ENCODE data around the gene ANKRD40.

The ANKRD40 gene

GRCh38 chr17:50667259-50668024, 40.3 kb downstream of the ANKRD40 start:
- no peak for DNase-seq

- no peak for DNase-seq
These were observed 41.4 kb downstream of the ANKRD40 start for GRCh38 chr17:50666316-50666715.

GRCh38 chr17:50665838-50666237, 41.9 kb downstream of the ANKRD40 start:
- no peak for DNase-seq

- DNase-seq = peak; percentile 81
These were observed 42.8 kb downstream of the ANKRD40 start for GRCh38 chr17:50664788-50665458.

GRCh38 chr17:50663812-50664374, 43.8 kb downstream of the ANKRD40 start:
- DNase-seq = no peak

GRCh38 chr17:50662632-50663225, 45.0 kb downstream of the ANKRD40 start:
- DNase-seq = no peak

GRCh38 chr17:50661795-50662391, 45.8 kb downstream of the ANKRD40 start:
- DNase-seq = peak; percentile 84

GRCh38 chr17:50661348-50661747, 46.4 kb downstream of the ANKRD40 start:
- no peak for DNase-seq

GRCh38 chr17:50660887-50661345, 46.8 kb downstream of the ANKRD40 start:
- DNase-seq = no peak

GRCh38 chr17:50660042-50660886, 47.5 kb downstream of the ANKRD40 start:
- peak; percentile 41 for DNase-seq

- no peak for DNase-seq
These were observed 48.5 kb downstream of the ANKRD40 start for GRCh38 chr17:50659179-50659578.

GRCh38 chr17:50658616-50659015, 49.1 kb downstream of the ANKRD40 start:
- no peak for DNase-seq

GRCh38 chr17:50657627-50658026, 50.1 kb downstream of the ANKRD40 start:
- no peak for DNase-seq

- DNase-seq = no peak
These were observed 50.7 kb downstream of the ANKRD40 start for GRCh38 chr17:50657054-50657453.

GRCh38 chr17:50656509-50656908, 51.2 kb downstream of the ANKRD40 start:
- no peak for DNase-seq

GRCh38 chr17:50653738-50654137, 54.0 kb downstream of the ANKRD40 start:
- DNase-seq = no peak

- no peak for DNase-seq
These were observed 56.1 kb downstream of the ANKRD40 start for GRCh38 chr17:50651661-50652060.

- DNase-seq = no peak
These were observed 58.4 kb downstream of the ANKRD40 start for GRCh38 chr17:50649042-50649908.

GRCh38 chr17:50647187-50647586, 60.5 kb downstream of the ANKRD40 start:
- DNase-seq = no peak

GRCh38 chr17:50645748-50646682, 61.7 kb downstream of the ANKRD40 start:
- DNase-seq = no peak
